ENCODE data around the gene INTS1.

- TF ChIP-seq, protein P1, sequence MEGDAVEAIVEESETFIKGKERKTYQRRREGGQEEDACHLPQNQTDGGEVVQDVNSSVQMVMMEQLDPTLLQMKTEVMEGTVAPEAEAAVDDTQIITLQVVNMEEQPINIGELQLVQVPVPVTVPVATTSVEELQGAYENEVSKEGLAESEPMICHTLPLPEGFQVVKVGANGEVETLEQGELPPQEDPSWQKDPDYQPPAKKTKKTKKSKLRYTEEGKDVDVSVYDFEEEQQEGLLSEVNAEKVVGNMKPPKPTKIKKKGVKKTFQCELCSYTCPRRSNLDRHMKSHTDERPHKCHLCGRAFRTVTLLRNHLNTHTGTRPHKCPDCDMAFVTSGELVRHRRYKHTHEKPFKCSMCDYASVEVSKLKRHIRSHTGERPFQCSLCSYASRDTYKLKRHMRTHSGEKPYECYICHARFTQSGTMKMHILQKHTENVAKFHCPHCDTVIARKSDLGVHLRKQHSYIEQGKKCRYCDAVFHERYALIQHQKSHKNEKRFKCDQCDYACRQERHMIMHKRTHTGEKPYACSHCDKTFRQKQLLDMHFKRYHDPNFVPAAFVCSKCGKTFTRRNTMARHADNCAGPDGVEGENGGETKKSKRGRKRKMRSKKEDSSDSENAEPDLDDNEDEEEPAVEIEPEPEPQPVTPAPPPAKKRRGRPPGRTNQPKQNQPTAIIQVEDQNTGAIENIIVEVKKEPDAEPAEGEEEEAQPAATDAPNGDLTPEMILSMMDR (IDR thresholded peaks at IDR 0.05), result no peak
- TF ChIP-seq POLR2A (IDR thresholded peaks at IDR 0.05), result no peak
Measured at GRCh38 chr7:1490837-1491236, 13.4 kb downstream of the INTS1 start.
